K562 (cell line): ENCODE measurements around the gene COL1A1. TPM values are rescaled to one million over a fixed set of nuclear protein-coding genes. Genes with fewer than 3 reads are reported as not detected.

Experiments
- ARID2 ChIP-seq: fragments of 450-650 bp; IDR thresholded peaks from 2 replicates; pipeline ENCODE4 v1.6.1; 2017; ENCODE audit warnings: antibody characterized with exemption, mild to moderate bottlenecking
- ATF3 ChIP-seq, 2 experiments: fragments of 450-650 bp in 1 of 2; sonication (generic) in 1 of 2; formaldehyde crosslinking in 1 of 2; IDR thresholded peaks in 1 of 2; conservative IDR thresholded peaks in 1 of 2; 2 replicates each; pipeline versions ENCODE4 v1.6.1 to v1.8.1; 2016 to 2023; ENCODE audit warnings: mild to moderate bottlenecking in 2 of 2, moderate library complexity in 2 of 2, inconsistent platforms in 1 of 2, missing genetic modification reagents in 1 of 2
- BCL6 ChIP-seq: fragments of 250-450 bp; sonication (Bioruptor Pico); IDR thresholded peaks from 2 replicates; pipeline ENCODE4 v1.4.0; 2020
- CUX1 ChIP-seq: fragments of 200-800 bp; sonication (Bioruptor generic); IDR thresholded peaks from 2 replicates; pipeline ENCODE4 v1.6.1; 2016; ENCODE audit warnings: missing genetic modification characterization, missing compliant biosample characterization
- E2F6 ChIP-seq, 2 experiments: IDR thresholded peaks; 2 replicates each; pipeline ENCODE4 v1.6.1; 2011; ENCODE audit warnings: borderline replicate concordance in 1 of 2, control low read depth in 1 of 2, low read depth in 1 of 2, low read length in 1 of 2, mild to moderate bottlenecking in 1 of 2, mixed read lengths in 1 of 2, moderate library complexity in 1 of 2; ENCODE audit not compliant: insufficient read depth in 1 of 2, insufficient read length in 1 of 2, poor library complexity in 1 of 2, severe bottlenecking in 1 of 2; ENCODE audit errors: extremely low read depth in 1 of 2
- MAFK ChIP-seq: IDR thresholded peaks from 2 replicates; pipeline ENCODE4 v1.6.1; 2011; ENCODE audit warnings: low read length, improper control_type of control experiment
- RERE ChIP-seq: sonication (generic); formaldehyde crosslinking; IDR thresholded peaks from 2 replicates; pipeline ENCODE4 v1.8.0; 2023; ENCODE audit warnings: missing genetic modification reagents, mild to moderate bottlenecking, borderline replicate concordance
- TRIM24 ChIP-seq, 2 experiments: fragments of 450-650 bp; IDR thresholded peaks; 2 replicates each; pipeline ENCODE4 v1.6.1; 2016
- ZNF668 ChIP-seq: fragments of 250-450 bp; sonication (Bioruptor Pico); IDR thresholded peaks from 2 replicates; pipeline ENCODE4 v1.8.0; 2022; ENCODE audit warnings: mild to moderate bottlenecking, inconsistent platforms
- polyA plus RNA-seq, 8 experiments: library from polyadenylated mRNA; depleted of rRNA in 4 of 8; stranded (reverse) in 5 of 8; unstranded in 3 of 8; fragments of >200 nt; fragmentation: Nextera tagmentation in 2 of 8; fragmentation: Illumina TruSeq in 1 of 8; extraction: Ambion mirVana in 2 of 8; extraction: Trizol in 1 of 8; gene quantifications; 2 replicates each; pipeline versions ENCODE4 v1.2.1 to v1.2.3, GENCODE V29; 2011 to 2014; ENCODE audit warnings: inconsistent platforms in 1 of 8, missing spikeins in 1 of 8
- total RNA-seq, 7 experiments: library from RNA; depleted of rRNA in 6 of 7; stranded (reverse); fragments of >200 nt in 6 of 7; fragmentation: Illumina TruSeq in 2 of 7; extraction: Trizol in 2 of 7; gene quantifications; 2 replicates each; pipeline versions ENCODE4 v1.2.1 to v1.2.3, GENCODE V29; 2011 to 2021; ENCODE audit warnings: low replicate concordance in 1 of 7
- TF ChIP-seq, protein P1 (sequence below): fragments of 450-650 bp; IDR thresholded peaks from 2 replicates; pipeline ENCODE4 v1.6.1; 2014; ENCODE audit warnings: low read depth, mild to moderate bottlenecking, moderate library complexity, borderline replicate concordance

COL1A1 gene
- total and polyA plus RNA-seq, 9 of the 15 experiments (the other 6 are each of a cell fraction or from before 2014, with no cell fraction given), result 0.04 to 3.4 (median 0.18) TPM

GRCh38 chr17:50153650-50154575 is 47.5 kb downstream of the COL1A1 start (continued):
- TF ChIP-seq CUX1 (CRISPR knock-in tag) (no peak), RERE (no peak), MAFK (no peak), TRIM24 (IDR thresholded peaks at IDR 0.05) (peak in 1 of 2 experiments; percentile 48; a peak in 2 of 4 replicates), E2F6 (IDR thresholded peaks at IDR 0.05; ENCODE audit: borderline replicate concordance in 1 of 2, extremely low read depth in 1 of 2, insufficient read depth in 1 of 2, insufficient read length in 1 of 2, low read depth in 1 of 2, low read length in 1 of 2, poor library complexity in 1 of 2, severe bottlenecking in 1 of 2) (no peak), ATF3 (IDR thresholded peaks at IDR 0.05) (no peak), ATF3 (CRISPR knock-in tag; conservative IDR thresholded peaks at IDR 0.05) (no peak), ZNF668 (CRISPR knock-in tag) (no peak), BCL6 (no peak), ARID2 (no peak)
- TF ChIP-seq, protein P1, sequence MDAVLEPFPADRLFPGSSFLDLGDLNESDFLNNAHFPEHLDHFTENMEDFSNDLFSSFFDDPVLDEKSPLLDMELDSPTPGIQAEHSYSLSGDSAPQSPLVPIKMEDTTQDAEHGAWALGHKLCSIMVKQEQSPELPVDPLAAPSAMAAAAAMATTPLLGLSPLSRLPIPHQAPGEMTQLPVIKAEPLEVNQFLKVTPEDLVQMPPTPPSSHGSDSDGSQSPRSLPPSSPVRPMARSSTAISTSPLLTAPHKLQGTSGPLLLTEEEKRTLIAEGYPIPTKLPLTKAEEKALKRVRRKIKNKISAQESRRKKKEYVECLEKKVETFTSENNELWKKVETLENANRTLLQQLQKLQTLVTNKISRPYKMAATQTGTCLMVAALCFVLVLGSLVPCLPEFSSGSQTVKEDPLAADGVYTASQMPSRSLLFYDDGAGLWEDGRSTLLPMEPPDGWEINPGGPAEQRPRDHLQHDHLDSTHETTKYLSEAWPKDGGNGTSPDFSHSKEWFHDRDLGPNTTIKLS, result no peak
